ENCODE data around the gene TBCK. TPM values are rescaled to one million over a fixed set of nuclear protein-coding genes. Genes with fewer than 3 reads are reported as not detected.
A peak's percentile ranks its signal among the peaks of the same experiment; 100 is the strongest.

TBCK gene
- total and polyA plus RNA-seq, 4 donors: 4.9 to 25.5 (median 15.8) TPM

- Histone ChIP-seq H3K27me3 (ENCODE audit: control insufficient read depth in 4 of 4, insufficient read depth in 4 of 4, low read length in 3 of 4) (no peaks in the 10 kb centered on the region), H3K36me3 (ENCODE audit: control insufficient read depth in 4 of 4, insufficient read depth in 3 of 4, low read depth in 1 of 4, low read length in 3 of 4) (peaks cover 4 to 19% (median 14%) of the 10 kb centered on the region in 4 donors), H3K27ac (ENCODE audit: low read depth in 1 of 2, low read length in 2 of 2) (no peak overlapping the region), H3K4me3 (ENCODE audit: low read depth in 1 of 3, low read length in 3 of 3) (no peak overlapping the region), H3K9me3 (ENCODE audit: control insufficient read depth in 4 of 4, low read length in 3 of 4) (no peaks in the 10 kb centered on the region), H3K4me1 (ENCODE audit: control insufficient read depth in 4 of 4, insufficient read depth in 4 of 4, low read length in 3 of 4) (peaks cover 0 to 13% (median 0%) of the 10 kb centered on the region in 4 donors), H3K9ac (ENCODE audit: low read depth in 1 of 2, low read length in 2 of 2) (no peak overlapping the region)
- no peak for TF ChIP-seq EGR1 (IDR thresholded peaks at IDR 0.05; ENCODE audit: low read depth in 2 of 2)
- TF ChIP-seq ZBTB33 (IDR thresholded peaks at IDR 0.05): no peak
- TF ChIP-seq NR2F2 (IDR thresholded peaks at IDR 0.05): no peak
- no peak for TF ChIP-seq REST (IDR thresholded peaks at IDR 0.05)
- no peak for TF ChIP-seq GABPA (IDR thresholded peaks at IDR 0.05 in 1 of 2, conservative IDR thresholded peaks at IDR 0.05 in 1 of 2)
- no peak for TF ChIP-seq JUND (IDR thresholded peaks at IDR 0.05)
- no peak for TF ChIP-seq FOXA1 (IDR thresholded peaks at IDR 0.05)
- TF ChIP-seq ATF3 (IDR thresholded peaks at IDR 0.05): no peak
- TF ChIP-seq SP1 (IDR thresholded peaks at IDR 0.05): no peak
- no peak for TF ChIP-seq HNF4G (IDR thresholded peaks at IDR 0.05)
- TF ChIP-seq FOXA2 (IDR thresholded peaks at IDR 0.05): no peak
- TF ChIP-seq CTCF (IDR thresholded peaks at IDR 0.05; ENCODE audit: low read depth, low read length, missing input control): no peak
- no peak for TF ChIP-seq RAD21 (IDR thresholded peaks at IDR 0.05)
- TF ChIP-seq TAF1 (conservative IDR thresholded peaks at IDR 0.05): no peak
- no peak for TF ChIP-seq RXRA (IDR thresholded peaks at IDR 0.05)
- TF ChIP-seq YY1 (IDR thresholded peaks at IDR 0.05): no peak
- 95% methylated on average over 2 of the region's 2 CpGs for WGBS
- no peak for DNase-seq (ENCODE audit: low spot score)
These were observed 26.3 kb downstream of the TBCK start for GRCh38 chr4:106289737-106290136.

- Histone ChIP-seq H3K36me3 (ENCODE audit: control insufficient read depth in 4 of 4, insufficient read depth in 3 of 4, low read depth in 1 of 4, low read length in 3 of 4) (peaks cover 0 to 10% (median 8%) of the 10 kb centered on the region in 4 donors), H3K27ac (ENCODE audit: low read depth in 1 of 2, low read length in 2 of 2) (peak overlapping the region in 1 of 2 donors; percentile 9), H3K27me3 (ENCODE audit: control insufficient read depth in 4 of 4, insufficient read depth in 4 of 4, low read length in 3 of 4) (no peaks in the 10 kb centered on the region), H3K9ac (ENCODE audit: low read depth in 1 of 2, low read length in 2 of 2) (no peak overlapping the region), H3K4me3 (ENCODE audit: low read depth in 1 of 3, low read length in 3 of 3) (no peak overlapping the region), H3K4me1 (ENCODE audit: control insufficient read depth in 4 of 4, insufficient read depth in 4 of 4, low read length in 3 of 4) (peaks cover 0 to 13% (median 0%) of the 10 kb centered on the region in 4 donors), H3K9me3 (ENCODE audit: control insufficient read depth in 4 of 4, low read length in 3 of 4) (no peaks in the 10 kb centered on the region)
- no peak for DNase-seq (ENCODE audit: low spot score)
- TF ChIP-seq SP1 (IDR thresholded peaks at IDR 0.05): peak; percentile 63
- no peak for TF ChIP-seq REST (IDR thresholded peaks at IDR 0.05)
- peak in 1 of 2 donors; percentile 50 for TF ChIP-seq RXRA (IDR thresholded peaks at IDR 0.05)
- TF ChIP-seq MAX (IDR thresholded peaks at IDR 0.05): peak; percentile 46
- TF ChIP-seq JUND (IDR thresholded peaks at IDR 0.05): peak; percentile 77 to 89
- peak; percentile 62 for TF ChIP-seq FOXA1 (IDR thresholded peaks at IDR 0.05)
- TF ChIP-seq FOXA2 (IDR thresholded peaks at IDR 0.05): peak; percentile 85
- peak in 1 of 2 donors; percentile 57 for TF ChIP-seq GABPA (IDR thresholded peaks at IDR 0.05 in 1 of 2, conservative IDR thresholded peaks at IDR 0.05 in 1 of 2)
- peak; percentile 95 for TF ChIP-seq YY1 (IDR thresholded peaks at IDR 0.05)
- peak; percentile 48 for TF ChIP-seq ZBTB33 (IDR thresholded peaks at IDR 0.05)
These were observed 28.5 kb downstream of the TBCK start for GRCh38 chr4:106287353-106287969.

Measured in liver (tissue), 9 donors.